GM12874 (cell line): ENCODE results near the gene GALNT17.

Experiments used
- TF ChIP-seq, protein P1 (sequence below): IDR thresholded peaks from 2 replicates; pipeline ENCODE4 v1.5.1; 2011; ENCODE audit warnings: low read depth, mild to moderate bottlenecking, control low read depth, low read length, moderate library complexity; ENCODE audit not compliant: insufficient read depth

GALNT17 gene

DNA sequence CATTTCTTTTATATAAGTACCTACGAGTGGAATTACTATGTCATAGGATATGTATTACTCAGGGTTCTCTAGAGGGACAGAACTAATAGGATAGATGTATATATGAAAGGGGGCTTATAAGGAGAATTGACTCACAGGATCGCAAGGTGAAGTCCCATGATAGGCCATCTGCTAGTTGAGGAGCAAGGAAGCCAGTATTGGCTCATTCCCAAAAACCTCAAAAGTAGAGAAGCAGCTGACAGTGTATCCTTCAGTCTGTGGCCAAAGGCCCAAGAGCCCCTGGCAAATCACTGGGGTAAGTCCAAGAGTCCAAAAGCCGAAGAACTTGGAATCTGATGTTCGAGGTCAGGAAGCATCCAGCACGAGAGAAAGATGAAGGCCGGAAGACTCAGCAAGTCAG is 59.8 kb downstream of the GALNT17 start:
- TF ChIP-seq, protein P1, sequence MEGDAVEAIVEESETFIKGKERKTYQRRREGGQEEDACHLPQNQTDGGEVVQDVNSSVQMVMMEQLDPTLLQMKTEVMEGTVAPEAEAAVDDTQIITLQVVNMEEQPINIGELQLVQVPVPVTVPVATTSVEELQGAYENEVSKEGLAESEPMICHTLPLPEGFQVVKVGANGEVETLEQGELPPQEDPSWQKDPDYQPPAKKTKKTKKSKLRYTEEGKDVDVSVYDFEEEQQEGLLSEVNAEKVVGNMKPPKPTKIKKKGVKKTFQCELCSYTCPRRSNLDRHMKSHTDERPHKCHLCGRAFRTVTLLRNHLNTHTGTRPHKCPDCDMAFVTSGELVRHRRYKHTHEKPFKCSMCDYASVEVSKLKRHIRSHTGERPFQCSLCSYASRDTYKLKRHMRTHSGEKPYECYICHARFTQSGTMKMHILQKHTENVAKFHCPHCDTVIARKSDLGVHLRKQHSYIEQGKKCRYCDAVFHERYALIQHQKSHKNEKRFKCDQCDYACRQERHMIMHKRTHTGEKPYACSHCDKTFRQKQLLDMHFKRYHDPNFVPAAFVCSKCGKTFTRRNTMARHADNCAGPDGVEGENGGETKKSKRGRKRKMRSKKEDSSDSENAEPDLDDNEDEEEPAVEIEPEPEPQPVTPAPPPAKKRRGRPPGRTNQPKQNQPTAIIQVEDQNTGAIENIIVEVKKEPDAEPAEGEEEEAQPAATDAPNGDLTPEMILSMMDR = no peak

DNA sequence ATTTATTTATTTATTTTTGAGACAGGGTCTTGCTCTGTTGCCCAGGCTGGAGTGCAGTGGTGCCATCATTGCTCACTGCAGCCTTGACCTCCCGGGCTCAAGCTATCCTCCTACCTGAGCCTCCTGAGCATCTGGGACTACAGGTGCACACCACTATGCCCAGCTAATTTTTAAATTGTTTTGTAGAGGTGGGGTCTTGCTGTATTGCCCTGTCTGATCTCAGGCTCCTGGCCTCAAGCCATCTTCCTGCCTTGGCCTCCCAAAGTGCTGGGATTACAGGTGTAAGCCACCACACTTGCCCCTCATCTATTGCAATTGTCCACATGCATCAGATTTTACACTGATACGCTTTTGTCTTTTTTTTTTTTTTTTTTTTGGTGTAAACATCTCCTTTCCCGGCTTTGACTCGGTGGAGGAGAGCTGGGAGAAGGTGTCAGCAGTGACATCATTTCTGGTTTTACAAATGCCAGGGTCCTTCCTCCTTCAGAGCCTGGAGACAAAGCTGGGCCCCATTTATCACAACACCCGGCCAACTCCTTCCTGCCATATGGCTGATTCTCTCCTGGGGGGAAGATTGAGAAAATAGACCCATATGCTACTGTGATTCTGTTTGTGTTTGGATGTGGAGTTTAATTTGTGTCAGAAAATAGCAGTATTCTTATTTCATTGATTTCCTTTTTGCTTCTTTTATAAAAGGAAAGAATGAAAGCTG is 61.3 kb downstream of the GALNT17 start:
- TF ChIP-seq, protein P1 = no peak

DNA sequence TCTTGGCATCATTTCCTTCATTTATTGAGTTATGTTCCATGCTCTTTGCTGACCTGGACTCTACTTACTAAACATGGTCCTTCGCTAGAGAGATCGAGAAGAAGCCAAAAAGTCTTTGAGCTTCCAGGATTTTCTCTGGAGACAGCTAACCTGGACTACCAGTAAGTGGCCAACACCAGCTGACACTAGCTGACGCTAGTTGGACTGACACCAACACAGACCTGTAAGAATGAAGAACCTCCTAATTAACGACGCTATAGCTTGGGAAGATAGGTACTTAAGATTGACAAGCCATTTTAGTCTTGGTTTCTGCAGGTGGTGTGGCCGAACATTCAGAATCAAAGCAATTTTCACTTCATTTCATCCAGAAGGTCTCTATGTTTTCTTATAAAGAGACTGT is 66.4 kb downstream of the GALNT17 start:
- TF ChIP-seq, protein P1 = no peak

DNA sequence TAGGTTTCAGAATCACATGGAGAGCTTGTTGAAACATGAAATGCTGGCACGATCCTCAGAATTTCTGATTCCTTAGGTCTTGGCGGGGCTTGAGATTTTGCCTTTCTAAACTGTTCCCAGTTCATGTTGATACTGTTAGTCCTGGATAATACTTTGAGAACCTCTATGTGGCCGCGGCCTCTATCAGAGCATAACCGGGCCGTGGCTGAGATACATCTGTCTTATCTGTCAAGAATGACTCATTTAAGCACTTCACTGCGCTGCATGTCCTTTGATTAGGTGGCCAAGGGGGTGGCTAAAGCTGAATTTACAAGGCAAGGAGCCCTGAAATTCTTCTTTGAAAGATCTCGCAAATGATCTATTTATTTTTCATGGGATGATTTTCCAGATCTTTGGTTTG is 66.9 kb downstream of the GALNT17 start:
- TF ChIP-seq, protein P1 = no peak

DNA sequence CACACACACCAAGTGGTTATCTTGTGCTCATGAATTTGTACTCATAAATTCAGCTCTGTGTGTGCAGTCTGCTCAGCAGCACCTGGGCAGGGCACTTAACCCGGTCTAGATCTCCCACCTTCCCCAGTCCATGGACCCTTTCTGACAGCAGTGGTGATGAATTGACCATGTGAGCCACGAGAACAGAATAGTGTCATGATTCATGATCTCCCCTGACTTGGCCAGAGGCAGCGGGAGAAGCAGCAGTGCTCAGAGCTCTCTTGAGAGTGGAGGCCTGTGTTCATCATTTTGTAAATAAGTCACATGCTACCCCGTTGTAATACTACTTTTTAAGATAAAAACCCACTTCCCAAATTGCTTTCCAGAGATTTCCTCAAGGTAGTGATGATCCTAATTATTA is 74.2 kb downstream of the GALNT17 start:
- TF ChIP-seq, protein P1 = no peak

DNA sequence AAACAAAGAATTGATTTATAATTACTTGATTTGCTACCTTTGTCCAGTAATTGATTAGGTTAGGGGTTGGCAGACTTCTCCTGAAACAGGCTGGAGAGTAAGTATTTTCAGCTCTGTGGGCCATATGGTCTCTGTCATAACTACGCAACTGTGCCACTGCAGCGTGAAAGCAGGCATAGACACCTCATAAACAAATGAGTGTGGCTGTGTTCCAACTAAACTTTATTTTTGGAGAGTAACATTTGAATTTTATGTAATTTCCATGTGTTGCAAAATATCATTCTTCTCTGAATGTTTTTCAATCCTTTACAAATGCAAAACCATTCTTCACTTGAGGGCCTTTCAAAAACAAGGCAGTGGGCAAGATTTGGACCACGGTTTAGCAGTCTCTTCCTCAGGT is 76.9 kb downstream of the GALNT17 start:
- TF ChIP-seq, protein P1 = no peak

DNA sequence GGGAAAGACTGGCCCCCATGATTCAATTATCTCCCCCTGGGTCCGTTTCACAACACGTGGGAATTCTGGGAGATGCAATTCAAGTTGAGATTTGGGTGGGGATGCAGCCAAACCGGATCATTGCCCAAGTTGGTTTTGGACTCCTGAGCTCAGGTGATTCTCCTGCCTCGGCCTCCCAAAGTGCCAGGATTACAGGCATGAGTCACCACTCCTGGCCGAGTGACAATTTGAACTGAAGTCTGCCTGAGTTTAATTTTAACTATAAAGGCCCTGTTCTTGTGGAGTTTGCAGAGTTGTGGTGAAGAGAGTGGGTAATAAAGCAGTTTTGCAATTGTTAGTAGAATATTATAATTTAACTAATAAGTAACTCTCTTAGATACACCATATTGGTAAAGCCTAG is 78.3 kb downstream of the GALNT17 start:
- TF ChIP-seq, protein P1 = no peak
